Mammary epithelial cell (primary cell): Measurements from ENCODE around the gene SLC15A5.

Experiments used
- EZH2 ChIP-seq: IDR thresholded peaks from 2 replicates; pipeline ENCODE4 v1.6.1; 2012; ENCODE audit warnings: low read length, inconsistent platforms, borderline replicate concordance
- TF ChIP-seq, protein P1 (sequence below), 2 donors: IDR thresholded peaks in 1 of 2; conservative IDR thresholded peaks in 1 of 2; 2 replicates each; pipeline ENCODE4 v1.5.1; 2011 to 2012; ENCODE audit warnings: inconsistent platforms in 2 of 2, low read length in 2 of 2, mild to moderate bottlenecking in 2 of 2, control low read depth in 1 of 2, low read depth in 1 of 2; ENCODE audit not compliant: insufficient read depth in 1 of 2; ENCODE audit errors: extremely low read depth in 1 of 2

DNA sequence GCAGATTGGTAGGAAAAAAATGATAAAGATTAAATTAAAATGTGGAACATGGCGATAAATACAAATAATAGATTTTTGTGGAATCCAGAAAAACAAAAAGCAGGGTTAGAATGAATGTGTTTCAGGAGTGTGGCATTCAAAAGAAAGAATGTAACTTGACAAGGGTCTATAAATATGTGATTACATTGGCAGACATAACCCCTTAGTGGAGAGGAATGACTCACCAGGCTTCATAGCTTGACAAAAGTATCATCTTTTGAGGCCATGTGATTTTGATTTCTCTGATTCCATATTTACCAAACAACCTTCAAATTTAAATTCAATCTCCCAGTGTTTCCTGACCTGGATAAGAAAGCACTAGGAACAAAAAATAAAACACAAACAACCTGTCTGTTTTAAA is 45.5 kb upstream of the SLC15A5 start:
- TF ChIP-seq, protein P1, sequence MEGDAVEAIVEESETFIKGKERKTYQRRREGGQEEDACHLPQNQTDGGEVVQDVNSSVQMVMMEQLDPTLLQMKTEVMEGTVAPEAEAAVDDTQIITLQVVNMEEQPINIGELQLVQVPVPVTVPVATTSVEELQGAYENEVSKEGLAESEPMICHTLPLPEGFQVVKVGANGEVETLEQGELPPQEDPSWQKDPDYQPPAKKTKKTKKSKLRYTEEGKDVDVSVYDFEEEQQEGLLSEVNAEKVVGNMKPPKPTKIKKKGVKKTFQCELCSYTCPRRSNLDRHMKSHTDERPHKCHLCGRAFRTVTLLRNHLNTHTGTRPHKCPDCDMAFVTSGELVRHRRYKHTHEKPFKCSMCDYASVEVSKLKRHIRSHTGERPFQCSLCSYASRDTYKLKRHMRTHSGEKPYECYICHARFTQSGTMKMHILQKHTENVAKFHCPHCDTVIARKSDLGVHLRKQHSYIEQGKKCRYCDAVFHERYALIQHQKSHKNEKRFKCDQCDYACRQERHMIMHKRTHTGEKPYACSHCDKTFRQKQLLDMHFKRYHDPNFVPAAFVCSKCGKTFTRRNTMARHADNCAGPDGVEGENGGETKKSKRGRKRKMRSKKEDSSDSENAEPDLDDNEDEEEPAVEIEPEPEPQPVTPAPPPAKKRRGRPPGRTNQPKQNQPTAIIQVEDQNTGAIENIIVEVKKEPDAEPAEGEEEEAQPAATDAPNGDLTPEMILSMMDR (conservative IDR thresholded peaks at IDR 0.05 in 1 of 2, IDR thresholded peaks at IDR 0.05 in 1 of 2; ENCODE audit: extremely low read depth in 1 of 2, insufficient read depth in 1 of 2, low read depth in 1 of 2, low read length in 2 of 2): no peak
- no peak for TF ChIP-seq EZH2
